ENCODE measurements around the gene MPC2. TPM values are rescaled to one million over a fixed set of nuclear protein-coding genes. Genes with fewer than 3 reads are reported as not detected.

The MPC2 gene
- total and polyA plus RNA-seq, 2 of the 8 experiments (the other 6 are each of a cell fraction or from before 2014, with no cell fraction given) = 18.6 to 40.9 TPM

- TF ChIP-seq CHD7 (IDR thresholded peaks at IDR 0.05; ENCODE audit: insufficient replicate concordance, low read length) (no peak), SAP30 (IDR thresholded peaks at IDR 0.05; ENCODE audit: insufficient read depth, insufficient replicate concordance, low read length) (no peak), KDM5A (IDR thresholded peaks at IDR 0.05; ENCODE audit: low read length) (no peak), JUND (IDR thresholded peaks at IDR 0.05; ENCODE audit: low read length) (no peak)
Measured at GRCh38 chr1:167913895-167914496, 22.9 kb downstream of the MPC2 start, which contains the start of gene ADCY10 (continued).
